GM12878 (cell line): Measurements from ENCODE around the gene NFKBIZ. TPM values are rescaled to one million over a fixed set of nuclear protein-coding genes. Genes with fewer than 3 reads are reported as not detected.
A peak's percentile ranks its signal among the peaks of the same experiment; 100 is the strongest.

ENCODE experiments used
- BCLAF1 ChIP-seq: fragments of 450-650 bp; IDR thresholded peaks from 2 replicates; pipeline ENCODE4 v1.6.1; 2017; ENCODE audit warnings: antibody characterized with exemption, mild to moderate bottlenecking, moderate library complexity
- CBX5 ChIP-seq: sonication (generic); IDR thresholded peaks from 2 replicates; pipeline ENCODE4 v1.6.1; 2016; ENCODE audit warnings: low read depth, moderate library complexity, mild to moderate bottlenecking, inconsistent platforms
- CTCF ChIP-seq, 3 experiments: IDR thresholded peaks in 2 of 3; conservative IDR thresholded peaks in 1 of 3; 2 replicates each; pipeline ENCODE4 v1.5.1; 2011; ENCODE audit warnings: low read depth in 3 of 3, low read length in 3 of 3, mild to moderate bottlenecking in 3 of 3, control low read depth in 2 of 3, moderate library complexity in 2 of 3, inconsistent platforms in 1 of 3, mixed read lengths in 1 of 3; ENCODE audit not compliant: control insufficient read depth in 2 of 3, insufficient read depth in 1 of 3; ENCODE audit errors: extremely low read depth in 1 of 3
- ELK1 ChIP-seq: IDR thresholded peaks from 2 replicates; pipeline ENCODE4 v1.6.1; 2012; ENCODE audit warnings: low read depth, low read length, improper control_type of control experiment
- HSF1 ChIP-seq: fragments of 150-350 bp; IDR thresholded peaks from 2 replicates; pipeline ENCODE4 v1.6.1; 2014; ENCODE audit warnings: mild to moderate bottlenecking, low read depth, low read length
- KAT2A ChIP-seq: conservative IDR thresholded peaks from 2 replicates; pipeline ENCODE4 v1.6.1; 2011; ENCODE audit warnings: low read depth, low read length; ENCODE audit not compliant: control insufficient read depth
- LARP7 ChIP-seq: fragments of 450-650 bp; IDR thresholded peaks from 2 replicates; pipeline ENCODE4 v1.6.1; 2017; ENCODE audit warnings: mild to moderate bottlenecking
- MXI1 ChIP-seq: fragments of 150-350 bp; IDR thresholded peaks from 2 replicates; pipeline ENCODE4 v1.6.1; 2011; ENCODE audit warnings: low read depth, mild to moderate bottlenecking, inconsistent platforms, low read length, improper control_type of control experiment
- RCOR1 ChIP-seq: conservative IDR thresholded peaks from 2 replicates; pipeline ENCODE4 v1.6.1; 2012; ENCODE audit warnings: low read depth, low read length, improper control_type of control experiment
- SP1 ChIP-seq: IDR thresholded peaks from one replicate; pipeline ENCODE4 v1.6.1; 2011; ENCODE audit warnings: low read depth, low read length
- SPI1 ChIP-seq: IDR thresholded peaks from 2 replicates; pipeline ENCODE4 v1.6.1; 2011; ENCODE audit warnings: low read depth, mild to moderate bottlenecking, low read length, moderate library complexity, borderline replicate concordance; ENCODE audit not compliant: insufficient read depth
- SREBF1 ChIP-seq: IDR thresholded peaks from 2 replicates; pipeline ENCODE4 v1.6.1; 2012; ENCODE audit warnings: mild to moderate bottlenecking, low read length
- TARDBP ChIP-seq: IDR thresholded peaks from 2 replicates; pipeline ENCODE4 v1.6.1; 2016; ENCODE audit warnings: borderline replicate concordance
- TCF12 ChIP-seq: IDR thresholded peaks from 2 replicates; pipeline ENCODE4 v1.6.1; 2011; ENCODE audit warnings: low read depth, mild to moderate bottlenecking, low read length
- TCF3 ChIP-seq: IDR thresholded peaks from 2 replicates; pipeline ENCODE4 v1.6.1; 2012; ENCODE audit warnings: low read depth, mild to moderate bottlenecking, low read length, borderline replicate concordance; ENCODE audit not compliant: insufficient read depth
- YY1 ChIP-seq: IDR thresholded peaks from 2 replicates; pipeline ENCODE4 v1.6.1; 2011; ENCODE audit warnings: low read depth, mild to moderate bottlenecking, low read length
- ZBTB4 ChIP-seq: fragments of 450-650 bp; formaldehyde crosslinking; IDR thresholded peaks from 2 replicates; pipeline ENCODE4 v1.4.0; 2022; ENCODE audit warnings: mild to moderate bottlenecking, moderate library complexity
- polyA plus RNA-seq, 11 experiments: library from polyadenylated mRNA; depleted of rRNA in 4 of 11; unstranded in 6 of 11; stranded (reverse) in 5 of 11; fragments of >200 nt; fragmentation: Nextera tagmentation in 4 of 11; fragmentation: Illumina TruSeq in 1 of 11; extraction: Ambion mirVana in 4 of 11; extraction: Trizol in 1 of 11; gene quantifications; 1 replicate in 1 of 11; 2 replicates in 10 of 11; pipeline versions ENCODE4 v1.2.1 to v1.2.3, GENCODE V29; 2011 to 2016; ENCODE audit warnings: inconsistent platforms in 2 of 11, missing spikeins in 2 of 11, low read depth in 1 of 11
- total RNA-seq, 4 experiments: library from RNA; depleted of rRNA in 3 of 4; stranded (reverse); fragments of >200 nt in 3 of 4; fragmentation: Illumina TruSeq in 1 of 4; extraction: Trizol in 1 of 4; gene quantifications; 2 replicates each; pipeline versions ENCODE4 v1.2.1 to v1.2.3, GENCODE V29; 2013 to 2021

The NFKBIZ gene
- total and polyA plus RNA-seq, 10 of the 15 experiments (the other 5 are each of a cell fraction or from before 2014, with no cell fraction given), result 6.3 to 53.8 (median 17.3) TPM

GRCh38 chr3:101848754-101849713 is at the start of gene NFKBIZ (continued):
- peak; percentile 27; the same call in 1 of the 2 replicates for TF ChIP-seq MXI1
- TF ChIP-seq TCF12, result peak; percentile 77; the same call in 1 of the 2 replicates
- TF ChIP-seq TARDBP, result no peak
- TF ChIP-seq CTCF (IDR thresholded peaks at IDR 0.05 in 2 of 3, conservative IDR thresholded peaks at IDR 0.05 in 1 of 3; ENCODE audit: control insufficient read depth in 2 of 3, extremely low read depth in 1 of 3, insufficient read depth in 1 of 3, low read depth in 3 of 3, low read length in 3 of 3), result no peak
- TF ChIP-seq SP1, result peak; percentile 66
- TF ChIP-seq BCLAF1, result 0 out of 2 replicates have a peak, but pooled peaks have one; percentile 39
- 0 out of 2 replicates have a peak, but pooled peaks have one; percentile 99 for TF ChIP-seq LARP7
- TF ChIP-seq RCOR1, result no peak
- no peak for TF ChIP-seq CBX5
- TF ChIP-seq HSF1, result no peak
- no peak for TF ChIP-seq KAT2A
- TF ChIP-seq SREBF1, result no peak
- TF ChIP-seq TCF3, result peak; percentile 96
- TF ChIP-seq SPI1, result no peak
- TF ChIP-seq YY1, result peak; percentile 61; the same call in 1 of the 2 replicates
- no peak for TF ChIP-seq ZBTB4 (CRISPR knock-in tag)
- TF ChIP-seq ELK1, result no peak
